Activated CD4-positive, alpha-beta T cell treated with anti-CD3 and anti-CD28 coated beads for 24 hours (primary cell): ENCODE data around the gene MAGEA4.
"Not testable (repeated sequence)": the region's sequence is repeated elsewhere in the genome, so short reads cannot be mapped to it uniquely, and the experiment has no call there.

Experiments
- DNase-seq, 2 donors: peaks; one replicate each; pipeline ENCODE4 v3.0.0-alpha.2; 2020; ENCODE audit warnings: low read depth in 2 of 2

Gene MAGEA4, protein sequence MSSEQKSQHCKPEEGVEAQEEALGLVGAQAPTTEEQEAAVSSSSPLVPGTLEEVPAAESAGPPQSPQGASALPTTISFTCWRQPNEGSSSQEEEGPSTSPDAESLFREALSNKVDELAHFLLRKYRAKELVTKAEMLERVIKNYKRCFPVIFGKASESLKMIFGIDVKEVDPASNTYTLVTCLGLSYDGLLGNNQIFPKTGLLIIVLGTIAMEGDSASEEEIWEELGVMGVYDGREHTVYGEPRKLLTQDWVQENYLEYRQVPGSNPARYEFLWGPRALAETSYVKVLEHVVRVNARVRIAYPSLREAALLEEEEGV

DNA sequence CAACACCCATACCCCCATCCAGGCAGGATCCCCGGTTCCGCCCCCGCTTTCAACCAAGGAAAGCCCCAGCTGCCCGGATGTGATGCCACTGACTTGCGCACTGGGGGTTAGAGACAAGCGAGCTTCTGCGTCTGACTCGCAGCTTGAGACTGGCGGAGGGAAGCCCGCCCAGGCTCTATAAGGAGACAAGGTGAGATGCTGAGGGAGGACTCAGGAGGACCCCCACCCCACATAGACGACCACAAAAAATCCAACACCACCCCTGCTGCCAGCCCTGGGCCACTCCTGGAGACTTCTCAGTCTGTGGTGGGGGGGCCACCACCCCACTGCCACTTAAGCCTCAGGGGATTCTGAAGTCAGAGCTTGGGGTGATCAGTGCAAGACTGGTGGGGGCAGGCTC, at the start of gene MAGEA4:
Gene MAGEA4 (plus strand): TSS at position 110 of the 400 bp plus-strand sequence. CDS start 10,776 bp downstream, outside the sequence.
- DNase-seq = no peak

DNA sequence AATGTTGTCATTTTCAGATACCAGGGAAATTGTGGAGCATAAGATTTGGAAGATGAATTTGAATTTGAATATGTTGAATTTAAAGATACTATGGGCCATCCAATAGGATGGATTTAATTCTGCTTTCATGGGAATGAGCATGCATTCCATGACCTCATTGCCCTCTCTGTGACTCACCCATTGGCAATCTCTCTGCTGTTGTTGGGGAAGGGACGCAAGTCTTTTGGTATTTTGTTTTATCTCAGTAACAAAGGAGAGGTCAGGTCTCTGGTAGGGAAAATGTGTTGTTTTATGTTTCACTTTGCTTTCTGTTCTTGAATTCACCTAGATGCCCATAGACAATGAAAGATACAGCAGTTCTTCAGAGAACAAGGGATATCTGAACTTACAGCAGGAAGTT, 42.1 kb upstream of the MAGEA4 start:
- no peak for DNase-seq

DNA sequence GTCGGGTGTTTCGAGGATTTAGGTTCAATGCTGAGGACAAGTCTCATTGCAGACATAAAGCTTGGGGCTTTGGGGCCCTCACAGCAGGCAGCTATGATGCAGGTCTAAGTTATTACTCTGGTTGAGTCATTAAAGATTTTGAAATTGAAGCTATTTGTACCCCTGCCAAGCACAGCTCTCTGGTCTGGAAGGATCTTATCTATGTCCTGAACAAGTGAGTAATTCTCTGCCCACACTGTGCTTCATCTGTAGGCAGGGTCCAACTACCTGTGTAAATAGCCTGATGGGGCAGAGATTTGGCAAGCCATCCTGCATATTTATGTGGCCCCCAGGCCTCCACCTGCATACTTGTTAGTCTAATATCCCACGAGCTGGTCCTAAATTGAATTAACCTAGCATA, 41.4 kb upstream of the MAGEA4 start:
- no peak for DNase-seq

DNA sequence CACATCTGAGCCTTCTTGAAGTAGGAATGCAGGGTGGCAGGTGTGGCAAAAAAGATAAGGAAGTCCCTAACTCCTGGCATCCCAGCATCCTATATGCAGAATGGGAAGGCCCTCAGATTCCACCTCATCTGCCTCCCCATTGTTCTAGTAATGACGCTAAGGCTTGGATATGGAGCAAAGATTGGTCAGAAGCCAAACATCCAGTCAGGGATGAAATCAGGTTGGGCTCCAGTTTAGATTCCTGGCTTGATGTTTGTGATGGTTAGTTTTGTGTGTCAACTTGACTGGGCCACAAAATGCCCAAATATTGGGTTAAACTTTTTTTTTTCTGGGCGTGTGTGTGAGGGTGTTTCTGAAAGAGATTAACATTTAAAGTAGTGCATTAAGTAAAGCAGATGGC, 39.6 kb upstream of the MAGEA4 start:
- no peak for DNase-seq

DNA sequence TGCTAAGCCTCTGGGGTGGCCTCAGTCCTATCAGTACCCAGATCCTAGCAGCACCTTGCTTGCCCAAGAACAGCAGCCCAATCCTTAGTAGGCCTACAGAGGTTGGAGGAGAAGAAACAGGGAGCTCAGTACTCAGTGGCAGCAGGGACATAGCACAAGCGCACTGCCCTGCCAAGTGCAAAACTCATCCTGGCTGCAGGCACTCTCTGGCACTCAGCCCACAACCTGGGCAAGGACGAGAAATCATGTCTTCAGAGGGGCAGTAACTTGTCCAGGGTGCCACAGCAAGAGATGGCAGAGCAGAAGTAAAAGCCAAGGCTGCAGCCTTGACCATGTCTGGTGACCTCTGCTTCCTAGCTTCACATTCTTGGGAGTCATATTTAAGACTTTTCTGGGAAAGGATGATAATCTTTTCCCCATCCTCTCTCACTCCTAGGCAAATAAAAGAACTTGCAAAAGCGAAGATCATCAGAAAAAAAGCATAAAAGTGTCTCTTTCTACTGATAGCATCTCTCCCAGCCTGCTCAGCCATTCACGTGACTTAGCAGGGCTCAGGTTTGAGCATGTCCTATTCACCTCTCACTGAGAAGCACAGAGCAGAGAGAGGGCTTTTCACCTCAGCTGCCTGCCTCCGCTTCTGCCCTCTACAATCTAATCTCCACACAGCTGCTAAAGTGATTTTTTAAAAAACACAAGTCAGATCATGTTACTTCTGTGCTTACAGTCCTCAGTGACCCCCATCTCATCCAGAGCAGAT, 37.2 kb upstream of the MAGEA4 start:
- no peak for DNase-seq

DNA sequence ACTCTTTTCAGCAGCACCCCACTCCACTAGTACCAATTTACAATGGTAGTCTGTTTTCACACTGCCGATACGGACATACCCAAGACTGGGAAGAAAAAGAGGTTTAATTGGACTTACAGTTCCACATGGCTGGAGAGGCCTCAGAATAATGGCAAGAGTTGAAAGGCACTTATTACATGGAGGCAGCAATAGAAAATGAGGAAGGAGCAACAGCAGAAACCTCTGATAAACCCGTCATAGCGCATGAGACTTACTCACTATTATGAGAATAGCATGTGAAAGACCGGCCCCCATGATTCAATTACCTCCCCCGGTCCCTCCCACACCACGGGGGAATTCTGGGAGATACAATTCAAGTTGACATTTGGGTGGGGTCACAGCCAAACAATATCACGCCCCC, 34.1 kb upstream of the MAGEA4 start:
- DNase-seq = no peak

DNA sequence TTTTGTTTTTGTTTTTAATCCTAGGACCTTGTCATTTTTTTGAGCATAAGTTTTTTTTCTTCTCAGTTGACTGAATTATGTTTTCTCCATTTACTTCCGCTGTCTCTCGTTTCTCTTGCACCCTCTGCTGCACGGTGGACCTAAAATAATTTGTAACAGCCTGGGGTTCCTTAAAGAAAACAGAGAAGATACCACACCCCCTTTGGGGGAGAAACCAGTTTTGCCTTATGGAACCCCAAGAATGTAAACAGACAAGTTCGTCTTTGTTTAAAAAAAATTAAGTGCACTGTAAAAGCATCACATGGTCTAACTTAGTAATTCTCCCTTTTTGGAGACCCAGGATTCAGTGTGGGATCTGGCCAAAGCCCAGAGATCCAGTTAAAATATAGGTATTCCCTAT, 32.8 kb upstream of the MAGEA4 start:
- no peak for DNase-seq

DNA sequence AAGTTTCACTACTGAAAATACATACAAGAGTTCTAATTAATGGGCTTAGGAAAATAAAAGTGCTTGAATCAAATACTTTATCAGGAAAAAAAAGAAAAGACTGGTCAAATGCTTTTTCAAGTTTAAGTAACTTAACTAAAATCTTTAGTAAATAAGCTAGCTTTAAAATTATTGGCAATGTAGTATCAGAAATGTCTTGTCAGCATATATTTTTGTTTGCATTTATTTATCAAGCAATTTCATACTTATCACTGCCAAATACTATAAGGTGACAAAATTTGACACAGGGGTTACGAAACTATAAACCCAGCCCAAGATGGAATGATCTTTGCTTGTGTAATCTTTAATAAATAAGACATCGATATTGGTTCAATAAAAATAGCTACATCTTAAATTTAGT, 31.8 kb upstream of the MAGEA4 start:
- no peak for DNase-seq

DNA sequence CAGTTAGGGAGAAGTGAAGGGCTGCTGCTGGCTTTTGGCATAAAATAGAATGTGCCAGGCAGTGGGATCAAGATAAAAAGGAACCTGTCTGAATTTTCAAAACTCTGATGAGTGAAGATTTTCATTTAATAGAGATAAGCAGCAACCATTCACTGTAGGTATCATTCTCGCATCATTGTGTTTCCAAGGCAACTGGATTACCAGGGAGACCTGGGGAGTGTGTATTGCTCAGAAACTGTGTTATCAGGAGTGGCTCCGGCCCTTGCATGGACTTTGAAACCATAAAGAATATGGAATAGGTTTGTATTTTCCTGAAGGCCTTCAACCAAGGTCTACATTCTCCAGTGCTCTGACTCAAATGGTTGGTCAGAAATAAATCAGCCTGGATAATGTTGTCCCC, 23.3 kb upstream of the MAGEA4 start:
- DNase-seq = no peak

DNA sequence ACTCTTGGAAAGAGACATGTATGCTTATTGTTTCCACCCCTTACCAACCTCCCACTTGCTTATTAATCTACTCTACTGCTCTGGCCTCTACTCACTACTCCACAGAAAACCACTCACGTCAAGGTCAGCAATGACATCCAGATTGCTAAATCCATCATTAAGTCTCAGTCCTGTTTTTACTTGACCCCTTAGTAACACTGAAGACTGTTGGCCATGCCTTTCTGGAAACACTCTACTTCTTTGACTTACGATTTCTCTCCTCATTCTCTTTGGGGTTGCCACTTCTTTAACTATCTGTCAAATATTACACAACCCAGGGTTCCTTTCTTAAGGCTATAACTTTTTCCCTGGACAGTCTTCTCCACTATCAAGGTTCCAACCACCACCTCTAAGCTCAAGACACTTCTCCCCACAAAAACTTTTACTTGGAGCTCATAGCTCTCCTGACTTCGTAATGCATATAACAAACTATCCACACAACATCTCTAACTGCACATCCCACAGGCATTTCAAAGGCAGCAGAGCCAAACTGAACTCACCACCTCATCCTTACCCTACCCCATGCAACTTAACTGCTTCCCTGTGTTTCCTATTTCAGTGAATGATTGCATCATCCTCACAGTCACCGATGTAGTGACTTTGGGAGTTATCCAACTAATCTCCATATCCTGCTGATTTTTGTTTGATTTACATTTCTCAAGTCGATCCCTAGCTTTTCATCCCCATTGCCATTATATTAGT, 15.8 kb upstream of the MAGEA4 start:
- DNase-seq = no peak

DNA sequence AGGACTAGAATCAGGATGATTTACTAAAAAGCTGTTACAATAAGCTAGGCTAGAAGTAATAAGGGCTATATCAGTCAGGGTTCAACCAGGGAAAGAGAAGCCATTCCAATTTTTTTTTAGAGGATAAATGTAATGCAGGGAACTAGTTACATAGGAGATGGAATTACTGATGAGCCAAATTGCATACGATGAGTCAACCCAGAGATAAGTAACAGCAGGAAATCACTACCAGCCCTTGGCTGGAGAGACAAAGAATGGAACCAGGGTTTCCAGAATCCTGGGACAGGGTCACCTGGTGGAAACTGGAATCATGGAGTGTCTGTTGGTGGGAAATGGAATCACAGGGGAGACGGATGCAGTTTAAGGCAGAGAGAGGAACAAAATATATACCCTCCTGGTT, 13.1 kb upstream of the MAGEA4 start:
- DNase-seq = no peak

DNA sequence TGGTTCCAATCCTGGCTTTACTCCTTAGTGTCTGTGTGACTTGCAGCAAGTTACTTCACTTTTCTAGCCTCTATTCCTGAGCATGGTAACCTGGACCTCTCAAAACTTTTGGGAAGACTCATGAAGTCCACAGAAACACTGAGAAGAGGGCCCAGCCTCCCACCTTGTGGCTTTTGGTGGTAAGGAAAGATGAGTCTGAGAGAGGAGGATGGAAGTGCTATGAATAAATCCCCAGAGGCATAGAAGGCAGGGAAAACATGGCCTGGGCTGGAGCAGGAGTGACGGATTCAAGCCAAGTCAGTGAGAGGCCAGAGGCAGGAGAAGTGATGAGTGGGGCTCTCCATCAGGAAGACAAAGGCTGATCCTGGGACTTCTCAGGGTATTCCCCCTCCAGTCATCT, 10.9 kb upstream of the MAGEA4 start:
- DNase-seq = no peak

DNA sequence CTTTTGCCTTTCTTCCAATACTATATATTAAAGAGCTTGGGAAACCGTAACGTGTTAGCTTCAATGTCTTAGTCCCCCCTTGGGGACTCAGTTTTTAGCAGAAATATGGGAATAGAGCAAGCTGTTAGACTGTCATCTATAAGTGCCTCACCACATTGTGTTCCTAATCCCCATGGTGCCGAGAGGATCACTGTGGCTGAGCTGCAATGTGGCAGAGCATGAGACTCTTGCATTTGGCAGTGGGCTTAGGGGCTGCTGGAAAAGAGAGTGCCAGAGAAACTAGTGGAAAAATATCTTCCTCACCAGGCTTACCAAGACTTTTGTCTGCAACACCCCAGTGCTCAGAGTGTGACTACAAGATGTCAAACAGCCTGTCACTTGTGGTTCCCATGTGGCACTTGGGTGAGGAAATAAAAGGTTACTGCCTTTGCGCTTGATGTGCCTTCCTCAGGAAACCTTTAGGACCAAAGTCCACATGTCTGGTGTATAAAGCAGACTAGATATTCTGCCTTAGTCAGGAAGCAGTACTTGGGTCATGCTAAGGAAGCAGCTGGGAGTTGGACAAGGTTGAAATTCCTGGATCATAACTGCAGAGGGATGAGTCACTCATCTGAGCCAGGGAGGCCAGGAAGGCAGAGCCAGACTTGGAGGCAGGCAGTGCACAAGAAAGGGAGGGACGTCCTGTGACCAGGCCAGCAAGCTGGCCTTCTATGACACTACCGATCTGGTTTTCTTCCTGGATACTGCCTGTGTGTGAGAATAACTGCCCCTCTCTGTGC, 9.7 kb upstream of the MAGEA4 start:
- no peak for DNase-seq

DNA sequence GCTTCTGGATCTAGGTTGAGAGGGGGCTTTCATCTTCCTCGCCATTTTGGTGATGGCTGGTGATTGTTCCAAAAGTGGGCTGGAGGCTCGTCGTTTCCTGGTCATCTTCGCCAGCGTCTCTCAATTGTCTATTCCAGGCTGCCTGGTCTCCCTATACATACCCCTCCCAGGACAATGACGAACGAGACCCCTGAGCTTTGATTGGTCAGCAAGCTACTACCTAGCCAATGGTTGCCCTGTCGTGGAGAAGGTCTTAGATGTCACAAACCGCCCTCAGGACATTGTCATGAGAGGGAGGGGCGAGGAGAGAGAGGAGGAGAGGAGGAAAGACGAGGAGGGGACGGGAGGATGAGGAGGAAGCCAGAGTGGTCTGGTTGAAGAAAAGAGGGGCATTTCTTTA, 7.7 kb upstream of the MAGEA4 start:
- no peak for DNase-seq

DNA sequence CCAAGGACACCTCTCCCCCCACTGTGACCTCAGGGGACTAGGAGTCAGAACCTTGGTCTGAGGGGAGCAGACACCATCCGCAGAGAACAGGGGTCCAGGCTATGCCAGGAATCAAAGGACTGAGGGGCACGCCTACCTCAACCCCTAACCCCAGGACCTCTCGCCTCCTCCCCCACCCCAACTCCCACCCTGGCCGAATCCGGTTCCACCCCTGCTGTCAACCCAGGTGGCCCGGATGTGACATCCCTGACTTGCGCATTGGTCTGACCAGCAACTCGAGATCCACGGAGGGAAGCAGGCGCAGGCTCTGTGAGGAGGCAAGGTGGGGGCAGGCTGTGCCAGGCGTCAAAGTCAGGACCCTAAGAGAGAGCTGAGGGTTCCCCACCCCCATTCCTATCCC, 468 bp upstream of the MAGEA4 start:
- DNase-seq = no peak

DNA sequence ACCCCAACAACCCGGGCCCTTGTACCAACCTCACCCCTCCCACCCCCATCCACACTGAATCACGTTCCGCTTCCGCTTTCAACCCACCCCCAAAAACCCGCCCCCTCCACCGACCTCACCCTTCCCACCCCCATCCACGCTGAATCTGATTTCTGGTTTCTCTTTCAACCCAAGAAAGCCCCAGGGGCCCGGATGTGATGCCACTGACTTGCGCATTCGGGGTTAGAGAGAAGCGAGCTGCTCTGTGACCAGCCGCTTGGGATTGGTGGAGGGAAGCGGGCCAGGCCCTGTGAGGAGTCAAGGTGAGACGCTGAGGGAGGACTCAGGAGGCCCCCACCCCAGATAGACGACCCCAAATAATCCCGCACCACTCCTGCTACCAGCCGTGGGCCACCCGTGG, 6.0 kb downstream of the MAGEA4 start:
- DNase-seq = not testable (repeated sequence)

DNA sequence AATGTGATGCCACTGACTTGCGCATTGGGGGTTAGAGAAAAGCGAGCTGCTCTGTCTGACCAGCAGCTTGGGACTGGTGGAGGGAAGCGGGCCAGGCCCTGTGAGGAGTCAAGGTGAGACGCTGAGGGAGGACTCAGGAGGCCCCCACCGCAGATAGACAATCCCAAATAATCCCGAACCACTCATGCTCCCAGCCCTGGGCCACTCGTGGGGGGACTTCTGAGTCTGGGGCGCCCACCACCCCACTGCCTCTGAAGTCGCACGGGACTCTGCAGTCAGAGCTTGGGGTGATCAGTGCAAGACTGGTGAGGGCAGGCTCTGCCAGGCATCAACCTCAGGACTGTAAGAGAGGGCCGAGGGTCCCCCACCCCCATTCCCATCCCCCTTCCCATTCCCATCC, 6.9 kb downstream of the MAGEA4 start:
- no peak for DNase-seq

DNA sequence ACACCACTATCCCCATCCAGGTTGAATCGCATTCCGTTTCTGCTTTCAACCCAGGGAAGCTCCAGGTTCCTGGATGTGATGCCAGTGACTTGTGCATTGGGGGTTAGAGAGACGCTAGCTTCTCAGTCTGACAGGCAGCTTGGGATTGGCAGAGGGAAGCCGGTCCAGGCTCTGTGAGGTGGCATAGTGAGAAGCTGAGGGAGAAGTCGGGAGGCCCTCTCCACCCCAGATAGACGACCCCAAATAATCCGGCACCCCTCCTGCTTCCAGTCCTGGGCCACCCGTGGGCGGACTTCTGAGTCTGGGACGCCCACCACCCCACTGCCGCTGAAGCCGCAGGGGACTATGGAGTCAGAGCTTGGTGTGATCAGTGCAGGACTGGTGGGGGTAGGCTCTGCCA, 7.4 kb downstream of the MAGEA4 start:
- DNase-seq = no peak

DNA sequence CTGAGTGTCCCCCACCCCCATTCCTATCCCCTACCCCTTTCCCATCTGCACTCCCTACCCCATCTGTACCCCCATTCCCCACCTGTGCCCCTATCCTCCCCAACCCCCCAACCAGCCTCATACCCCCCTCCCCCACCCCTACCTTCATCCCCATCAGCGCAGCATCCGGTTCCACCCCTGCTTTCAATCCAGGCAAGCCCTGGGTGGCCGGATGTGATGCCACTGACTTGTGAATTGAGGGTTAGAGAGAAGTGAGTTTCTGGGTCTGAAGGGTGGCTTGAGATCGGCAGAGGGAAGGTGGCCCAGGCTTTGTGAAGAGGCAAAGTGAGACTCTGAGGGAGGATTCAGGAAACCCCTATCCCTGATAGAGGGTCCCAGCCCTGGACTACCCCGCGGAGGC, 7.8 kb downstream of the MAGEA4 start:
- no peak for DNase-seq

DNA sequence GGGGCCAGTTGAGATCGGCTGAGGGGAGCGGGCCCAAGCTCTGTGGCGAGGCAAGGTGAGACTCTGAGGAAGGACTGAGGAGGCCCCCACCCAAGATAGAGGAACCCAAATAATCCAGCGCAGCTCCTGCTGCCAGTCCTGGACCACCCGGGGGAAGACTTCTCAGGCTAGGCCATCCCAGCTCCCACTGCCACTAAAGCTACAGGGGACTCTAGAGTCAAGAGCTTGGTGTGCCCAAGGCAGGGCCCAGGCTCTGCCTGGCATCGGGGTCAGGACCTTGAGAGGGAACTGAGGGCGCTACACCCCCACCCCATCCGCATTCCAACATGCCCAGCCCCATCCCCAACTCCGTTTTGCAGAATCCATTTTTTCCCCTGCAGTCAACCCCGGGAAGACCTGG, 8.6 kb downstream of the MAGEA4 start:
- no peak for DNase-seq

DNA sequence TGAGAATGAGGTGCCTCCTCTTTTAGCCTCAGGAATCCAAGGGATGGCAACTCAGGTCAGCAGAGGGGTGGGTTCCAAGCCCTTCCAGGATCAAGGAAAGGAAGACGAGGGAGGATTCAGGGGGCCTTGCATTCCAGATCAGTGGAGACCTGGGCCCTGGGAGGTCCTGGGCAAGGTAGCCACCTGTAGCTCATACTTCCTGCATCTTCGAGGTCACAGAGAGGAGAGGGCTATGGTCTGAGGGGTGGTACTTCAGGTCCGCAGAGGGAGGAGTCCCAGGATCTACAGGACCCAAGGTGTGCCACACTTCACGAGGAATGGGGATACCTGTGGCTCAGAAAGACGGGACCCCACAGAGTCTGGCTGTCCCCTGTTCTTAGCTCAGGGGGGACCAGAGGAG, 9.2 kb downstream of the MAGEA4 start:
- DNase-seq = no peak

DNA sequence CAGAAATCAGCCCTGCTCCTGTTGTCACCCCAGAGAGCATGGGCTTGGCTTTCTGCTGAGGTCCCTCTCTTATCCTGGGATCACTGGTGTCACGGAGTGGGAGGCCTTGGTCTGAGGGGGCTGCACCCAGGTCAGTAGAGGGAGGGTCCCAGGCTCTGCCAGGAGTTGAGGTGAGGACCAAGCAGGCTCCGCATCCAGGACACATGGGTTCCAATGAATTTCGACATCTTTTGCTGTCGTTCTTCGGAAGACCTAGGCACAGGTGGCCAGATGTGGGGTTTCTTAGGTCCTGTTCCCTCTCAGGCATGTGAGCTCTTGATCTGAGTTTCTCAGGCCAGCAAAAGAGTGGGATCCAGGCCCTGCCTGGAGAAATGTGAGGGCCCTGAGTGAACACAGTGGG, 10.0 kb downstream of the MAGEA4 start:
- no peak for DNase-seq
